Activated T-helper 9 cell treated with anti-CD3 and anti-CD28 coated beads, Interleukin-2, amount 50 U/mL, for 16 hours (primary cell): ENCODE results near the gene REN.
A peak's percentile ranks its signal among the peaks of the same experiment; 100 is the strongest.

Experiments used
- DNase-seq: peaks from one replicate; pipeline ENCODE4 v3.0.0-alpha.2; 2020; ENCODE audit warnings: low read depth

REN gene

DNA sequence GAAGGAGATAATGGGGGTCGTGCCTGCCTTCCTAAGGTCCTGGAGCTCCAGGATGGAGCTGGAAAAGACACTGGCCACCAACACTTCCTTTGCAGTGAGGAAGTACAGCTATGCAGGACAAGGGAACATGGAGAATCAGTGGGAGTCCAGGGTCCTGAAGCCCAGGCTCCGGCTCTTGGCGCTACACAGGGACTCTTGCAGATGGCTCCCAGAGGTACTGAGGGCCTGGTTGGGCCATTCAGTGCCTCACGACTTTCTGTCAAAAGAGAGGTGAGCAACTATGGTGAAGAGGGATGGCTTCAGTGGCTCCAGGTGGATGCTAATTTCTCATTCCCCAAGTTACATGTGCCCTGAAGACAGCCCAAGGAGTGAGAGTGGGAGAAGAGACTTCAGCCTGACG, 12.5 kb downstream of the REN start:
- DNase-seq: no peak

DNA sequence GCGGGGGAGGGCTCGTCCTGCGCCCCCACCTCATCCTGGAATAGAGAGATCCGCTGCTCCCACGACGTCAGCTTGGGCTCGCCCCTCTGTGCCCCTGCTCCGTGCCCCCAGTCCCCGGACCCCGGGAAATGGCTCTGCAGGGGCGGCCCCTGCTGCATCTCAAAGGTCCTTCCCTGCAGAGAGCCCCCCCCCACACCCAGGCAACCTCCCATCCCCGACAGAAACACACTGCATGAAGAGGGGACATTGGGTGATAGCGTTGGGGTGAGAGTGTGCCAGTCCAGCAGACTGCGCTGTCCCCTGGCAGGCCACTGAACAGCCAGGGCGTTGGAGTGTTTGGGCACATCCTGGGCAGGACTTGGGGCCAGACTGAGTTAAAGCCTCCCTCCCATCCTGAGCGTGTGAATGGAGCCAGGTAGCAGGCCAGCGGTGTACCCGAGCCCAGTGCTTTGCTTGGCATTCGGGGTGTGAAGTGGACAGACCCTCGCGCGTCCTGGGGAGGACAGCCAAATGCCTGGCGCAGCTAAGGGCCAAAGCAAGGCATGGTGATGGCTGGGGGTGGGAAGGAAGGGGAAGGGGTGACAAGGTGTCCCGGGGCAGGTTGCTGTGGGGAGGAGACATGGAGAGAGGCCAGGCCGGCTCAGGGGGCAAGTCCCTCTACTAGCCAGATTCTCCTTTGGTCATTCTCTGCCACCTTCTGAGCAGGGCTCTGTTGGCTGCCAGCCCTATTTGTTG, 13.7 kb downstream of the REN start:
- no peak for DNase-seq

- peak; percentile 42 for DNase-seq
These were observed 14.4 kb downstream of the REN start, which contains the start of gene ETNK2 for GRCh38 chr1:204151552-204152309. Gene ETNK2 (minus strand): TSS chr1:204152044. CDS start chr1:204151852, 192 bp downstream.

DNA sequence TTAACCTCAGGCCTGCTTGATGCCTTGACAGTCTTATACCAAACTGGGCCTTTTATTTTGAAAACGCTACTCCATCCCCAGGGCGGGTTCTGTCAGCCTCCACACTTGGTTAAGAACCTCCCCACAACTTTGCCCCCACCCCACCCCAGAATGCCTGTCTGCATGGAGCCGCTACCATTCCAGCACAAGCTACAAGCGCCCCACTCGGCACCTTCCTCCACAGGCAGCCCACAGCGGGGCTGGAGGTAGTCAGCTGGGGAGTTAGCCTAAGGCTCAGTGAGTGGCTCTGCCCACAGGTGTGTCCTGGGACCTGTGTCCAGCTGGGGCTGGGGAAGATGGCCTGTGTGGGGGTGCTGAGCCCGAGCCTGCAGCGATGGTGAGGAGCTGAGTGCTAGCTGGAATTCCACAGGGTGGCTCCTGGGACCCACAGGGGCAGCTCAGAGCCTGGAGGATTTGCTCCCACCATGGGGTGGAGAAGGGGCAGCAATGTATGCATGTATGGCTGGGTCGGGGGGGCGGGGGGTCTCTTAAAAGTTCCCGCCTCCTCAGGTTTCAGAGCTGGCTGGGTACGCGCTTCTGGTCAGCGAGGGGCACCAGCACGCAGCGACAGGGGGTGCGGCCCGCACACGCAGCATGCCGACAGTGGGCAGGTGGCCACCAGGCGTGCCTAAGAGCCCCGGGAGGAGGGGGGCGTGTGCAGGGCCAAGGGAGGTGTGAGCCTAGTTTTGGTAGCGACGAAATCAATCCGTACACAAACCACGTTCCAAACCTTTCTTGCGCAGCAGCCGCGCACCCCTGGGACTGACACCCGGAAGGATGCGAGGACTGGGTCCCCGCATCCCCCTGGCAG, 15.2 kb downstream of the REN start:
- no peak for DNase-seq

DNA sequence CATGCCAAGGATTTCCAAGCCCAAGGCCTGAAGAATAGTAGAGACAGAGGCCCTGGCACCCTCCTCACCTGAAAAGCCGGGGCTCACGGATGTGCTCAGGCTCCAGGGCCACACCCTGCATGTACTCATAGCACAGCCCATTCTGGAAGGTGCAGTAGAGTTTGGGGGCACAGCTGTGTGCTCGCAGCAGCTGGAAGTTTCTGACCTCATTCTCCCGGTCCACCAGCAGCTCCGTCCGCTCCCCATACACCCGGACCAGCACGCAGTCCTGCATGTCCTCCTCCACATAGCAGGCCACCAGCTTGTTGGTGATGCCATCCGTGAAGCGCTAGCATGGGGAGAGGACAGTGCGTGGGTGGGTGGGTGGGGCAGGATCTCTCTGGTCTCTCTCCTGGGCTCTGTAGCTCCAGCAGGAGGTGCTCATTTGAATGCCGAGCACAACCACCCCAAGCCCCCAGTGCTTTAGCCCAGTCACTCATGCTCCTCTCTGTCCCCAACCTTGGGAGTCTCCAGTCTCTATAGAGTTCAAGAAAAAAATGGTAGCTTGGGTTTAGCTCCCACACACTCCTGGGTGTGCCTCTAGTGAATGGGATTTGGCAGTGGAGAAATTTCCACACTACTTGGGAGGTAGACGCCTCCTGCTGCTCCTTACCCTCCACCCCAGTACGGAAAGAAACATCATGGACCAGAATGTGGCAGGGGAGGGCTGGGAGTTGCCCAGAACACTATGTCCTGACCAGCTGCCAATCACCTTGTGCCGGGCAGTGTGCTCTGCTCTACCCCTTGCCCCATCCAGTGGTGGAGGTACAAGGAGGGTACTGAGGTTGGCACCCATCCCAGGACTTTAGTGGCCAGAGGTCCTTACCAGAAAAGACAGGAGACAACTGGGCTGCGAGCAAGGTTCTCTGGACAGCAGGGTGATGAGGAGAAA, 16.2 kb downstream of the REN start:
- no peak for DNase-seq

GRCh38 chr1:204149107-204149506, 17.0 kb downstream of the REN start:
- DNase-seq: no peak

DNA sequence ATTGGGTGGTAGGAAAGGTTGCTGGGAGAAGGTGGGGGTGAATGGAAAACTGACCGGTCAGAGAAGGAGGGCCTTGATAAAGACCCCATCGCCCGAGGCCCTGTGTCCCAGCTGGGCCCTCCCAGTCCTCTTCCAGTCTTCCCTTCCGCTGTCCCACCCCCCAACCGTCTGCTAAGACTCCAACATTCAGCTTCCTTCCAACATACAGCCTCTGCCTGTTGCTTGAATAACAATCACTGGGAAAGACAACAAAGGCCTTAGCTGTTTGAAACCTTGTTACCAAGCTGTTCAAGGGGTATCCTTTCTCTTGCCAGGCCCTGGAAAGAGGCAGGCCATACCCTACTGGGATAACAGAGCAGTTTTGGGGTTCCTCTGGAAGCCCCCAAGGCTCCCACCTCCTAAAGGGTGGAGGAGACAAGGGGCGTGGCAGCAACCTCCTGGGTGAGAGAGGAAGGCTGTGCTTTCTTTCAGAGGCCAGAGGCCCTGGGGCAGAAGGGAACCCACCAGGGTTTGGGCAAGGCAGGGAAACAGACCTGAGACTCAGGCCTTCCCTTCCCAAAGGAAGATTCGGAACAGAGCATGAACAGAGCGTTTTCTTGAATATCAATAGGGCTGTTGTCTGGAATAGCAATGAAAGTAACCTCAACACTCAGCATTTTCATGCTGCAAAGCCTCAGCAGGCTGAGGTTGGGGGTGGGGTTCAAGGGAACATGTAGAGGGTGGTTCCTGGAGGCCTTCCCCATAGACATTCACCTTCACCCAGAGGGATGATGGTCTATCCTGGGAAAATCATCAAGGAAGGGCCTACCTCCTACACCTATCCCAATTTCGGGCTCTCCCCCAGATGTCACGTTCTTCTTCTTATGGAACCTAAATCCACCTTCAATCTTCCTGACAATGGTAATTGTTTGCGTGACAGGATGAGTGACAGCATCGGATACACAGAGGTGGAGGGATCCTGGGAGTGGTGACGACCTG, 18.4 kb downstream of the REN start:
- no peak for DNase-seq

GRCh38 chr1:204146965-204147364, 19.2 kb downstream of the REN start:
- DNase-seq: no peak

- no peak for DNase-seq
These were observed 19.8 kb downstream of the REN start for GRCh38 chr1:204146309-204146708.

- DNase-seq: no peak
These were observed 21.1 kb downstream of the REN start for GRCh38 chr1:204145033-204145504.

DNA sequence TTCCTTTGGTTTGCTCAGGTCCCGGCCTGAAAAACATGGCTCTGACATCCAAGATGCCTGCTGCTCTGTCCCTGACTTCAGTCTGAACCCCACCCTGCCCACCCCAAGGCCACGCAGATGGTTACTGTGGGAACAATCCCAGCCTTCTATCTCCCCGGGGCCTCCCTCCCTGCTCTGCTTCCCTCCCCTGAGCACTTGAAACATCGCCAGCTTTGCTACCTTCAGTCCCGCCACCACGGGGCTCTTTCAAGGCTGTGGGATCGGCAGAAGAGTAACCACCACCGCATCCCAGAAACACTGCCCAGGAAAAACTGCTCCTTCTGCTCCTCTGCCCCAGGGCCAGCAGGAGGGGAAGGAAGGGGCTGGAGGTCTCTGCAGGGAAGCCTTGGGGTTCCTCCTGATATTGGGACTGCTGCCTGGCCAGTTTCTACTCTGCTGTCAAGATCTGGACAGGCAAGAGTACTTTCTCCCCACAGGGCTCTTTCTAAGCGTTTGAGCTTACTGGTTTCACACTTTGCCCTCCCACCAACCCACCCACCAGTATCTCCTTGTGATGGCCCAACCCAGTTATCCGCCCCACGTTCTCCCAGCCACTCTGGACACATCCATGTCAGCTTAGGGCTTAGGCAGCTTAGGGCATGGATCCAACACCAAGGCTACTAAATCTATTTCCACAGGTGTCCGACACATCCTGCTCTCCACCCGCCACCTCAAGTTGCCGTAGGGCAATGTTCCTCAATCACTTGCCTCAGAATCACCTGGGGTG, 22.7 kb downstream of the REN start:
- DNase-seq: no peak

DNA sequence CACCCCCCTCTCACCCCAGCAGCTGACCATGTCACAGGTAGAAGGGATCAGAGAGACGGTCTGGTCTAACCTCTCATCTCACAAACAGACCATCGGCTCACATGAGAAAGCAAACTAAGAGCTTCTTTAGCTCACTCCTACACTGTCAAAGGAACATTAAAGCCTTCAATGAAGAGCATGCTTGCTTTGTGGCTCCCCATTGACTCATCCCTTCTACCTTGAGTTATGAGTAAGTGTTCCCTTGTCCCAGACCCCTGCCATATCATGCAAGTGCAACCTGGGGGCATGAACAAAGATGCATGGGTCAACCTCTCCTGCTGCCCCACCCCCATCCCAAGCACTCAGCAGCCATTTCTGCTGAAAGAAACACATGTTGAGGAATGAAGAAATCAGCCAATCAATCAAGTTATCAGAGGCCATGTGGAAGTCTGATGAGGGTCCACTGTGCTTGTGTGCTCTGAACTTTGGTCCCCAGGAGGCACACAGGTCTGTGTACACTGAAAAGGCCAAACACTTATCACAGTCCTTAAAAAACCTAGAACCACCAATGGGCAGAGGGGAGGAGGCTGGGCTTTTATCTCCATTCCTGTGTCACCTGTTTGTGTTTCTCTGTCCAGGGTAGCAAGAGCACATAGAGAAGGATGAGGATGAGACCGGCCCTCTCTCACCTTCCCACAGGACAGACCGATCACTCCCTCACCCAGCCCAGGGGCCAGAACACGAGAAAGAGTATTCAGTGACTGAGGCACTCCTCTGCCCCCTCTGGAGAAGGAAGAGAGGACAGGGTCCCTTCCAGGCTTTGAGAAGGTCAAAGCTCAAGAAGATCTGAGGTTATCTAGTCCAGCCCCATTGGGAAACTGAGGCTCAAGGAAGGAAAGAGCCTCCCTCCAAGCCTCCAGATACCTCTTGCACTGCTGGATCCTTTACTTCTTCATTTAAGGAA, 23.8 kb downstream of the REN start:
- DNase-seq: no peak

DNA sequence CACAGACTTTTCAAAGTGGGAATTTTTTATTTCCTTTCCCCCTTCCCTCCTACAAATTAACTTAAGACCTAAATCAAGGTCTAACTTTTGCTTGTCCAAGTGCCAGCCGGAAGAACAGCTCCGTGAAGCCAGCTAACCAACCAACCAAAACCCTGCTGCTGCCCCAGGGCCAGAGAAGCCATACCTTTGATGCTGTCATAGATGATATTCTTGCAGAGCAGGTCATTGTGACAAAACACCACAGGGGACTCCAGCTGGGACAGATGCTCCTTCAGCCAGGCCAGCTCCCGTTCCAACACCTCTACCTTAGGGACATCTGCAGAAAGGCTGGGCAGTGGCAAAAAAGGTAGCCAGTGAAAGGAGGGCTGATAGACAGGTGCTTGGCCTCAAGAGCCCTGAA, 25.0 kb downstream of the REN start:
- no peak for DNase-seq

DNA sequence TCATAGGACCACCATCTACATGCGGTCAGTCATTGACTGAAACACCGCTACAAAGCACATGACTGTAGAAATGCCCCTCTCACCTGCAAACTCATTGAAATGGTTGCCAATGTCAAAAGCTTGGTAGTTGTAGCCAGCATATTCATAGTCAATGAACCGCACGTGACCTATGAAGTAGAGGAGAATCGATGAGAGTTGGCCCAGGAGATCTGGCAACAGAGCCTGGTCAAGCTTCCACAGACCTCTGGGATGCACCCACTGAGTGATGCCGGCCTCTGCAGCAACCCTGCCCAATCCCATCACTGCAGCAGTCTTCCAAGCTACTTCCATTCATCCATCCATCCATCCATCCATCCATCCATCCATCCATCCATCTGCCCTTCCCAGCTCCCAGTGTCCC, 26.2 kb downstream of the REN start:
- DNase-seq: no peak

DNA sequence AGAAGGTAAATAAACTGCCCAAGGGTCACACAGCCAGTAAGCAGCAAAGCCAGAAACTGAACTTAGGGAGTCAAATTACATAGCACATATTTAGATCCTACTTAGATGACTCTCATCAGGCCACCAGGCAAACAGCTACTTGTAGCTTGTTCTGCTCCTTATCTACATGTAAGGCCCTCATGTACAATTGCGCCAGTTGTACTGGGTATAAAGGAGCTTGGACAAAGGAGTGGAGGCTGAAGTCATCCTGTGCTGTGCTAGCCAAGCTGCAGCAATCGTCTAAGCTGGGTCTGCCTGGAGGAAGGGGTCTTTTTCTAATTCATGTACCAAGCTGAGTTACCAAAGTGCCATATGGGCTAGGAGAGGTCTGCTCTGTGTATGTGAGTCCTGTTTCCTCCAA, 27.0 kb downstream of the REN start:
- DNase-seq: no peak

- DNase-seq: no peak
These were observed 29.3 kb downstream of the REN start for GRCh38 chr1:204136814-204137213.

- DNase-seq: no peak
These were observed 32.0 kb downstream of the REN start for GRCh38 chr1:204134103-204134502.

- no peak for DNase-seq
These were observed 33.4 kb downstream of the REN start for GRCh38 chr1:204132718-204133117.
